GM18511 (cell line): ENCODE data around the gene AIF1.

Source experiments
- ATAC-seq: cut with Tn5 transposase; IDR thresholded peaks from one replicate; pipeline ENCODE4 v1.9.1; 2021; ENCODE audit warnings: mild to moderate bottlenecking, moderate library complexity; ENCODE audit not compliant: unreplicated experiment

AIF1 gene

GRCh38 chr6:31614684-31615578 lies at the start of gene AIF1:
TSS of gene AIF1 (plus strand) at chr6:31615234. CDS start at chr6:31615330, 96 bp downstream.
- ATAC-seq, result no peak

DNA sequence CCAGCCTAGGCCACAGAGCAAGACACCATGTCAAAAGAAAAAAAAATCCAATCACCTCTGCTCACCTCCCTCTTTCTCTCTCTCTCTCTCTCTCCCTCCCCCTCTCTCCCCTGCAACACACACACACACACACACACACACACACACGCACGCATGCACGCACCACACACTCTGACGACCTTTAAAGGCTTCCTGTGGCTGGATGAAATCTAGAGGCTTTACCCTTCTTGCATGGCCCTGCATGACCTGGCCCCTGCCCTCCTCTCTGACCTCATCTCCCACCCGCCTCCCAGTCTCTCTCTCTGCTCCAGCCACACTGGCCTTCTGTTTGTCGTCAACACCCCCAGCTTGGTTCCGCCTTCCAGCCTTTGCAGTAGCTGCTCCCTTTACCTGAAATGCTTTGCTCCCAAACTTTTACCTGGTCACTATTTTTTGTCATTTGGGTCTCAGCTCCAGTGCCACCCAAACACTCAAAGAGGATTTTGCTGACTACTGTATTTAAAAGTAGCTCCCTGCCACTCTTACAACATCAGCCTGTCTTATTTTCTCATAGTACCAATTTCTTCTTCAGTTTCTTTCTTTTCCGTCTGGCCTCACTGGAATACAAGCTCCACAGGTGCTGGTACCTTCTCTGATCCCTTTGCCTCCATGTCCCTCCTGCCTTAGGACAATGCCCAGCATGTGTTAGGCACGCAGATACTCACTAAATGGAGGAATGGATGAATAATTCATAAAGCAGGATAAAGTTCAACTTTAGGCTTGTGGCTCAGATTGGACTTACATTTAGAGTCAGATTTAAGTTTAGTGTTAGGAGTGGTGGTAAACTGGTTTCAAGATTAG lies 47.3 kb upstream of the AIF1 start:
- ATAC-seq, result no peak

- ATAC-seq, result peak; percentile 72
Observed at GRCh38 chr6:31568537-31568961, 46.5 kb upstream of the AIF1 start.

DNA sequence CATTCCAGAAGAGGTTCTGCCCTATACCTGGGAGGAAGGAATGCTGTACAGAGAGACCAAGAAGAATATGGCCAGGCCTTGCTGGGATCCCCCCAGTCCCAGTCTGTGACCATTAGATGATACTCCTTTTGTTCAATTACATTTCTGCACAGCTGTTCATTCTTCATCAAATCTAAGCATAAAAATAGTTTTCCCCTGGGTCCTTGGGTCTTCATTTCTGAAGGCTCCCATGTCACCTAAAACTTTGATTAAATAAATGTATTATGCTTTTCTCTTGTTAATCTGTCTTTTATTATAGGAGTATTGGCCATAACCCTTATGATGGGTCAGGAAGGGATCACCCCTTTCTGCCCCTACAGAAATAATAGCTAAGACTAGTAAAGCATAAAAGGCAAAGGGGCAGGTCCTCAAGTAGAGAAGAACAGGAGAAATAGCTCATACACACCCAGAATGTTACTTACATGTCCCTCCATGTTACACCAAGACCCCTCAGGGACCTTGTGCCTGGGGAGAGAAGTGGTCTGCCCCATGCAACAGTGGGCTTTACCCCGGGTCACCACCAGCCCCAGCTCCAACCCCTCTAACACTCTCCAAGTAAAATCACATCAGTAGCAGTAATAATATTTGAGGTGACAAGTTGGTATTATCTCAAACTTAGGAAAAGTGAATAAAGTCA lies 45.0 kb upstream of the AIF1 start:
- ATAC-seq, result no peak

DNA sequence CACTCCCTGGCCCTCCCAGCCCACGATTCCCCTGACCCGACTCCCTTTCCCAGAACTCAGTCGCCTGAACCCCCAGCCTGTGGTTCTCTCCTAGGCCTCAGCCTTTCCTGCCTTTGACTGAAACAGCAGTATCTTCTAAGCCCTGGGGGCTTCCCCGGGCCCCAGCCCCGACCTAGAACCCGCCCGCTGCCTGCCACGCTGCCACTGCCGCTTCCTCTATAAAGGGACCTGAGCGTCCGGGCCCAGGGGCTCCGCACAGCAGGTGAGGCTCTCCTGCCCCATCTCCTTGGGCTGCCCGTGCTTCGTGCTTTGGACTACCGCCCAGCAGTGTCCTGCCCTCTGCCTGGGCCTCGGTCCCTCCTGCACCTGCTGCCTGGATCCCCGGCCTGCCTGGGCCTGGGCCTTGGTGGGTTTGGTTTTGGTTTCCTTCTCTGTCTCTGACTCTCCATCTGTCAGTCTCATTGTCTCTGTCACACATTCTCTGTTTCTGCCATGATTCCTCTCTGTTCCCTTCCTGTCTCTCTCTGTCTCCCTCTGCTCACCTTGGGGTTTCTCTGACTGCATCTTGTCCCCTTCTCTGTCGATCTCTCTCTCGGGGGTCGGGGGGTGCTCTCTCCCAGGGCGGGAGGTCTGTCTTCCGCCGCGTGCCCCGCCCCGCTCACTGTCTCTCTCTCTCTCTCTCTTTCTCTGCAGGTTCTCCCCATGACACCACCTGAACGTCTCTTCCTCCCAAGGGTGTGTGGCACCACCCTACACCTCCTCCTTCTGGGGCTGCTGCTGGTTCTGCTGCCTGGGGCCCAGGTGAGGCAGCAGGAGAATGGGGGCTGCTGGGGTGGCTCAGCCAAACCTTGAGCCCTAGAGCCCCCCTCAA lies 42.8 kb upstream of the AIF1 start, which contains the start of gene LTA:
Gene LTA (plus strand): TSS at position 249 of the 871 bp plus-strand sequence. CDS start 454 bp downstream, at position 703.
- peak; percentile 43 for ATAC-seq

DNA sequence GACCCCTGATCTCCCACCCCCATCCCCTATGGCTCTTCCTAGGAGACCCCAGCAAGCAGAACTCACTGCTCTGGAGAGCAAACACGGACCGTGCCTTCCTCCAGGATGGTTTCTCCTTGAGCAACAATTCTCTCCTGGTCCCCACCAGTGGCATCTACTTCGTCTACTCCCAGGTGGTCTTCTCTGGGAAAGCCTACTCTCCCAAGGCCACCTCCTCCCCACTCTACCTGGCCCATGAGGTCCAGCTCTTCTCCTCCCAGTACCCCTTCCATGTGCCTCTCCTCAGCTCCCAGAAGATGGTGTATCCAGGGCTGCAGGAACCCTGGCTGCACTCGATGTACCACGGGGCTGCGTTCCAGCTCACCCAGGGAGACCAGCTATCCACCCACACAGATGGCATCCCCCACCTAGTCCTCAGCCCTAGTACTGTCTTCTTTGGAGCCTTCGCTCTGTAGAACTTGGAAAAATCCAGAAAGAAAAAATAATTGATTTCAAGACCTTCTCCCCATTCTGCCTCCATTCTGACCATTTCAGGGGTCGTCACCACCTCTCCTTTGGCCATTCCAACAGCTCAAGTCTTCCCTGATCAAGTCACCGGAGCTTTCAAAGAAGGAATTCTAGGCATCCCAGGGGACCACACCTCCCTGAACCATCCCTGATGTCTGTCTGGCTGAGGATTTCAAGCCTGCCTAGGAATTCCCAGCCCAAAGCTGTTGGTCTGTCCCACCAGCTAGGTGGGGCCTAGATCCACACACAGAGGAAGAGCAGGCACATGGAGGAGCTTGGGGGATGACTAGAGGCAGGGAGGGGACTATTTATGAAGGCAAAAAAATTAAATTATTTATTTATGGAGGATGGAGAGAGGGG lies 41.6 kb upstream of the AIF1 start:
- no peak for ATAC-seq

DNA sequence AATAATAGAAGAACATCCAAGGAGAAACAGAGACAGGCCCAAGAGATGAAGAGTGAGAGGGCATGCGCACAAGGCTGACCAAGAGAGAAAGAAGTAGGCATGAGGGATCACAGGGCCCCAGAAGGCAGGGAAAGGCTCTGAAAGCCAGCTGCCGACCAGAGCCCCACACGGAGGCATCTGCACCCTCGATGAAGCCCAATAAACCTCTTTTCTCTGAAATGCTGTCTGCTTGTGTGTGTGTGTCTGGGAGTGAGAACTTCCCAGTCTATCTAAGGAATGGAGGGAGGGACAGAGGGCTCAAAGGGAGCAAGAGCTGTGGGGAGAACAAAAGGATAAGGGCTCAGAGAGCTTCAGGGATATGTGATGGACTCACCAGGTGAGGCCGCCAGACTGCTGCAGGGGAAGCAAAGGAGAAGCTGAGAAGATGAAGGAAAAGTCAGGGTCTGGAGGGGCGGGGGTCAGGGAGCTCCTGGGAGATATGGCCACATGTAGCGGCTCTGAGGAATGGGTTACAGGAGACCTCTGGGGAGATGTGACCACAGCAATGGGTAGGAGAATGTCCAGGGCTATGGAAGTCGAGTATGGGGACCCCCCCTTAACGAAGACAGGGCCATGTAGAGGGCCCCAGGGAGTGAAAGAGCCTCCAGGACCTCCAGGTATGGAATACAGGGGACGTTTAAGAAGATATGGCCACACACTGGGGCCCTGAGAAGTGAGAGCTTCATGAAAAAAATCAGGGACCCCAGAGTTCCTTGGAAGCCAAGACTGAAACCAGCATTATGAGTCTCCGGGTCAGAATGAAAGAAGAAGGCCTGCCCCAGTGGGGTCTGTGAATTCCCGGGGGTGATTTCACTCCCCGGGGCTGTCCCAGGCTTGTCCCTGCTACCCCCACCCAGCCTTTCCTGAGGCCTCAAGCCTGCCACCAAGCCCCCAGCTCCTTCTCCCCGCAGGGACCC lies 40.6 kb upstream of the AIF1 start:
- no peak for ATAC-seq

DNA sequence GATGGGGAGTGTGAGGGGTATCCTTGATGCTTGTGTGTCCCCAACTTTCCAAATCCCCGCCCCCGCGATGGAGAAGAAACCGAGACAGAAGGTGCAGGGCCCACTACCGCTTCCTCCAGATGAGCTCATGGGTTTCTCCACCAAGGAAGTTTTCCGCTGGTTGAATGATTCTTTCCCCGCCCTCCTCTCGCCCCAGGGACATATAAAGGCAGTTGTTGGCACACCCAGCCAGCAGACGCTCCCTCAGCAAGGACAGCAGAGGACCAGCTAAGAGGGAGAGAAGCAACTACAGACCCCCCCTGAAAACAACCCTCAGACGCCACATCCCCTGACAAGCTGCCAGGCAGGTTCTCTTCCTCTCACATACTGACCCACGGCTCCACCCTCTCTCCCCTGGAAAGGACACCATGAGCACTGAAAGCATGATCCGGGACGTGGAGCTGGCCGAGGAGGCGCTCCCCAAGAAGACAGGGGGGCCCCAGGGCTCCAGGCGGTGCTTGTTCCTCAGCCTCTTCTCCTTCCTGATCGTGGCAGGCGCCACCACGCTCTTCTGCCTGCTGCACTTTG lies 39.6 kb upstream of the AIF1 start, which contains the start of gene TNF:
Gene TNF (plus strand): TSS at position 231 of the 567 bp plus-strand sequence. CDS start 177 bp downstream, at position 408.
- ATAC-seq, result no peak

- ATAC-seq, result no peak
Observed at GRCh38 chr6:31575952-31576685, 38.9 kb upstream of the AIF1 start.

- no peak for ATAC-seq
Observed at GRCh38 chr6:31576897-31577578, 38.0 kb upstream of the AIF1 start.

- no peak for ATAC-seq
Observed at GRCh38 chr6:31577579-31577966, 37.5 kb upstream of the AIF1 start.

GRCh38 chr6:31578184-31579118 lies 36.6 kb upstream of the AIF1 start:
- no peak for ATAC-seq

DNA sequence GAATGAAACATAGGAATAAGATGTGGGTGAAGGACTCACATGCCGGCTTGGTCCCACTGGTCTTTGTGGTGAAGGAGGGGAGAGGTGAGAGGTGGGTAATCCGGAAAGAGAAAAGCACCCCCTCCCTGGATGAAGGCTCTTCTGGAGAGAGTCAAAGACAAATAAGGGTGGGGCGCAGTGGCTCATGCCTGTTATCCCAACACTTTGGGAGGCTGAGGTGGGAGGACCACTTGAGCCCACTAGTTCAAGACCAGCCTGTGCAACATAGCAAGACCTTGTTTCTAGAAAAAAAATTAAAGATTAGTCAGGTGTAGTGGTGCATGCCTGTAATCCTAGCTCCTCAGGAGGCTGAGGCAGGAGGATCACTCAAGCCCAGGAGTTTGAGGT lies 35.9 kb upstream of the AIF1 start:
- ATAC-seq, result no peak

DNA sequence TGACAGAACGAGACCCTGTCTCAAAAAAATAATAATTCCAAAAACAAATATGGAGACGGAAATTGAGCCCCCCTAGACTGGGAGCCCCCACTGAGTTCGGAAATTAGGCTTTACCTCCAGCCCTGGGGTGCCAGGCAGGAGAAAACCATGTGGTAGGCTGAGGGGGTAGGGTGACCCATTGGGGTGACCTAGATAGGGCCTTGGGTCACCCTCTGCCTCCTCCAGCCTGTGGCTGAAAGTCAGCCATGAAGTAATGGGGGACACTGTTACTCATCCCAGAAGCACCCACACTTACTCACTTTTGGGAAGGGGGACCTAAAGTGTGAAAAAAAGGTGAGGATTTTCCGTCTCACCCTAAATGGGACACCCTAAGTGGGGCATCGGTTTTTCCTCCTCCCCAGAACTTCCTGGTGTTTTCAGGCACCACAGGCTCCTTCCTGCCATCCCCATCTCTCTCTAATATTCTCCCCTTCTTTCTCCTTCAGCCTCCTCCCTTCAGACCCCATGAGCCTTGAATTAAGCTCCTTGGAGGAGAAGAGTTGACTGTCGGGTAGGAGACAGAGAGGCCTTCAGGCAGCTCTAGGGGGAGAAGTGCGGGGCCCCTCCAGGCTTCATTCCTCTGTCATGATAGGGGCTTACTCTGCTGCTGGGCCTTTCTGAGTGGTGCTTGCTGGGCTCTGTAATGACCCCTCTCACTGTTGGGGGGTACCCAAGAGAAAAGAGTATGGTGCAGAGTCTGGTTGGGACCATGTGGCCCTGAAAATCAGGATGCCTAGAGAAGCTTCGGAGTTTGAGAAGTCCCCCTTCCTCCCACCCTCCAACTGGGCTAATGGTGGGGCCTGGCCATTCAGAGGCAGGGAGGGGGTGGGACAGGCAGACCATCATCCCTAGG lies 35.2 kb upstream of the AIF1 start:
- no peak for ATAC-seq

- ATAC-seq, result no peak
Observed at GRCh38 chr6:31580438-31580740, 34.6 kb upstream of the AIF1 start.
